ENCODE data around the gene SAP30BP. TPM values are rescaled to one million over a fixed set of nuclear protein-coding genes. Genes with fewer than 3 reads are reported as not detected.
A peak's percentile ranks its signal among the peaks of the same experiment; 100 is the strongest.

SAP30BP gene
- total RNA-seq, 1 donor from 2014 or later, result 58.6 TPM

DNA sequence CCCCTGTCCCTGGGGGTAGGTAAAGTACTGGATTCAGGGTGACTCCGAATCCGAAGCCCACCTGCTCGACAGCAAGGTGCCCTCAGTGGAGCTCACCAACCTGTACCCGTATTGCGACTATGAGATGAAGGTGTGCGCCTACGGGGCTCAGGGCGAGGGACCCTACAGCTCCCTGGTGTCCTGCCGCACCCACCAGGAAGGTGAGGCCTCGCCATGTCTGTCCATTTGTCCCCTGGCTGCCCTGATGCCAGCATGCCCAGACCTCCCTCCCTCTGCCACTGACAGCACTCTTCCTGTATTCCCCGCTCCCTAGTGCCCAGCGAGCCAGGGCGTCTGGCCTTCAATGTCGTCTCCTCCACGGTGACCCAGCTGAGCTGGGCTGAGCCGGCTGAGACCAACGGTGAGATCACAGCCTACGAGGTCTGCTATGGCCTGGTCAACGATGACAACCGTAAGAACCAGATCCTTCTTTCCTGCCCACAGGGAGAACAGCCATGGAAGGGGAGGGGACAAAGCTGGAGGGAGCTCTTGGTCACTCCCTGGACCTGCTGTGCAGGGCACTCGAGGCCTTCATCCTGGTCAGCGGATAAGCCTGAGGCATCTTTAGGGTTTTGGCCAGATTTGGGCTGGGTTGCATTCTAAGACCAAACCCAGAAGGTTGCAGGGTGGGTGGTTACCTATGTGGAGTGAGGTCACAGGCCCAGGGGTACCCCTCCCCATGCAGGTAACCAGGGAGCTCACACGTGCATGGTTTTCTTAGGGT lies 83.7 kb downstream of the SAP30BP start:
- TF ChIP-seq, protein P1, sequence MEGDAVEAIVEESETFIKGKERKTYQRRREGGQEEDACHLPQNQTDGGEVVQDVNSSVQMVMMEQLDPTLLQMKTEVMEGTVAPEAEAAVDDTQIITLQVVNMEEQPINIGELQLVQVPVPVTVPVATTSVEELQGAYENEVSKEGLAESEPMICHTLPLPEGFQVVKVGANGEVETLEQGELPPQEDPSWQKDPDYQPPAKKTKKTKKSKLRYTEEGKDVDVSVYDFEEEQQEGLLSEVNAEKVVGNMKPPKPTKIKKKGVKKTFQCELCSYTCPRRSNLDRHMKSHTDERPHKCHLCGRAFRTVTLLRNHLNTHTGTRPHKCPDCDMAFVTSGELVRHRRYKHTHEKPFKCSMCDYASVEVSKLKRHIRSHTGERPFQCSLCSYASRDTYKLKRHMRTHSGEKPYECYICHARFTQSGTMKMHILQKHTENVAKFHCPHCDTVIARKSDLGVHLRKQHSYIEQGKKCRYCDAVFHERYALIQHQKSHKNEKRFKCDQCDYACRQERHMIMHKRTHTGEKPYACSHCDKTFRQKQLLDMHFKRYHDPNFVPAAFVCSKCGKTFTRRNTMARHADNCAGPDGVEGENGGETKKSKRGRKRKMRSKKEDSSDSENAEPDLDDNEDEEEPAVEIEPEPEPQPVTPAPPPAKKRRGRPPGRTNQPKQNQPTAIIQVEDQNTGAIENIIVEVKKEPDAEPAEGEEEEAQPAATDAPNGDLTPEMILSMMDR (IDR thresholded peaks at IDR 0.05; ENCODE audit: insufficient read depth, low read length, poor library complexity, severe bottlenecking), result no peak
- no peaks in the 10 kb centered on the region for H3K36me3 ChIP-seq (ENCODE audit: control insufficient read depth, insufficient read depth, low read length)
- DNase-seq (ENCODE audit: low read depth), result no peak
- peaks cover 3% of the 10 kb centered on the region for H3K27me3 ChIP-seq (ENCODE audit: control insufficient read depth, insufficient read depth, low read length)
- no peak overlapping the region for H3K4me3 ChIP-seq (ENCODE audit: low read depth, low read length)

DNA sequence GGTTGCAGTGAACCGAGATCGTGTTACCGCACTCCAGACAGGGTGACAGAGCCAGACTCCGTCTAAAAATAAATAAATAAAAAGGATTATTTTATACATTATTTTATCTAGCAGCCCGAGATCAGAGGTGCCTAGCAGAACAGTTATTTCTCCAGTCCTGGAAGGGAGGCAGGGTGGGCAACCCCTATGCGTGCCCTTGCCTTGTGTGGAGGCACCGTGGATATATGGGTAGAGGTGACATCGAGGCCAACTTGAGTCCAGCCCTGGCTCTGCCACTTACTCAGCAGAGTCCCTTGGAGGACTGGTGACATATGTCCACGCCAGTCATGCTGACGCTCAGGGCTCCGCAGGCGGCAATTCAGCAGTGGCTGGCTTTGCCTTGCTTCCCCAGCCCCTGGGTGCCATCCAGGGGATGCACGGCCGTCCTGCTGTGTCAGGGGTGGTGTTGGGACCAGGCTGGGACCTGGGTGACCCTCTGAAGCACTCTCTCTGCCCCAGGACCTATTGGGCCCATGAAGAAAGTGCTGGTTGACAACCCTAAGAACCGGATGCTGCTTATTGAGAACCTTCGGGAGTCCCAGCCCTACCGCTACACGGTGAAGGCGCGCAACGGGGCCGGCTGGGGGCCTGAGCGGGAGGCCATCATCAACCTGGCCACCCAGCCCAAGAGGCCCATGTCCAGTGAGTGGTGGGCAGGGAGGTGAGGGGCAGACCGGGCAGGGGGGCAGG lies 84.7 kb downstream of the SAP30BP start:
- TF ChIP-seq, protein P1 (IDR thresholded peaks at IDR 0.05; ENCODE audit: insufficient read depth, low read length, poor library complexity, severe bottlenecking), result no peak
- H3K4me3 ChIP-seq (ENCODE audit: low read depth, low read length), result no peak overlapping the region
- no peak for DNase-seq (ENCODE audit: low read depth)
- no peaks in the 10 kb centered on the region for H3K36me3 ChIP-seq (ENCODE audit: control insufficient read depth, insufficient read depth, low read length)
- H3K27me3 ChIP-seq (ENCODE audit: control insufficient read depth, insufficient read depth, low read length), result peaks cover 3% of the 10 kb centered on the region

DNA sequence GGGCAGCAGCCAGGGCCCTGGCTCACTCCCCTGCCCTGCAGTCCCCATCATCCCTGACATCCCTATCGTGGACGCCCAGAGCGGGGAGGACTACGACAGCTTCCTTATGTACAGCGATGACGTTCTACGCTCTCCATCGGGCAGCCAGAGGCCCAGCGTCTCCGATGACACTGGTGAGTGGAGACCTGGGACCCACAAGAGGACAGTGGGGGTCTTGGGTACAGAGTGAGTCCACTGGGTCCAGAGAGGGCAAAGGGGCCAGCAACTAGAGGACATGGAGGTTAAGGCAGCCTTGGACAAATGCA lies 85.2 kb downstream of the SAP30BP start:
- TF ChIP-seq, protein P1 (IDR thresholded peaks at IDR 0.05; ENCODE audit: insufficient read depth, low read length, poor library complexity, severe bottlenecking), result no peak
- Histone ChIP-seq H3K36me3 (ENCODE audit: control insufficient read depth, insufficient read depth, low read length) (no peaks in the 10 kb centered on the region), H3K27me3 (ENCODE audit: control insufficient read depth, insufficient read depth, low read length) (peaks cover 3% of the 10 kb centered on the region), H3K4me3 (ENCODE audit: low read depth, low read length) (no peak overlapping the region)
- DNase-seq (ENCODE audit: low read depth), result no peak

DNA sequence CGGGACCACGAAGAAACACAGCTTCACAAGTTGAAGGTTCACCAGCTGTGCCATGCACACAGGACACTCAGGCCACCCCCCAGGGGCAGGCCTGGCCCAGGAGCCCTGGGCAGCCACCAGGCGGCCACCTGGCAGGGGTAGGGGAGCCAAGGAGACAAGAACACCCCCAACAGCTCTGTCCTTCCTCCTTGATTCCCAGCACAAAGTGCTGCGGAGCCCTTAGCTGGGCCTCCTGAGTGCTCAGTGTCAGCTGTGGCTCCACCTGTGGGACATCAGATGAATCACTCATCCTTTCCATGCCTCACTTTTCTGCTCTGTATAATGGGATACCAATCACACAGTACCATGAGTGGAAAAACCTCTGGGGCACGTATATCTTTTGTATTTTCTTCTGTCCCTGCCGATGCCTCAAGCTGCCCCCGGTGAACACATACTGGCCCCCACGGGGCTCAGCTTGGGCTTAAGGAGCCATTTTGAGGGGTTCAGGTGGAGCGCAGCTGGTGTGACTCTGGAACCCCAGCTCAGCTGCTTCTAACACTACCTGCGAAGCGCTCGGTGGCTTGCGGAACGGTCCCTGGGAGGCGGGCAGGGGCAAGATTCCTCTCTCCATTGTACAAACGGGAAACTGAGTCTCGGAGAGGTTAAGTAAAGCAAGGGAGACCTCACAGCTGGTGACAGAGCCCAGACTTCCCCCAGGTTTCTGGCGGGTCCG lies 85.8 kb downstream of the SAP30BP start:
- no peaks in the 10 kb centered on the region for H3K36me3 ChIP-seq (ENCODE audit: control insufficient read depth, insufficient read depth, low read length)
- TF ChIP-seq, protein P1 (IDR thresholded peaks at IDR 0.05; ENCODE audit: insufficient read depth, low read length, poor library complexity, severe bottlenecking), result no peak
- no peak for DNase-seq (ENCODE audit: low read depth)

DNA sequence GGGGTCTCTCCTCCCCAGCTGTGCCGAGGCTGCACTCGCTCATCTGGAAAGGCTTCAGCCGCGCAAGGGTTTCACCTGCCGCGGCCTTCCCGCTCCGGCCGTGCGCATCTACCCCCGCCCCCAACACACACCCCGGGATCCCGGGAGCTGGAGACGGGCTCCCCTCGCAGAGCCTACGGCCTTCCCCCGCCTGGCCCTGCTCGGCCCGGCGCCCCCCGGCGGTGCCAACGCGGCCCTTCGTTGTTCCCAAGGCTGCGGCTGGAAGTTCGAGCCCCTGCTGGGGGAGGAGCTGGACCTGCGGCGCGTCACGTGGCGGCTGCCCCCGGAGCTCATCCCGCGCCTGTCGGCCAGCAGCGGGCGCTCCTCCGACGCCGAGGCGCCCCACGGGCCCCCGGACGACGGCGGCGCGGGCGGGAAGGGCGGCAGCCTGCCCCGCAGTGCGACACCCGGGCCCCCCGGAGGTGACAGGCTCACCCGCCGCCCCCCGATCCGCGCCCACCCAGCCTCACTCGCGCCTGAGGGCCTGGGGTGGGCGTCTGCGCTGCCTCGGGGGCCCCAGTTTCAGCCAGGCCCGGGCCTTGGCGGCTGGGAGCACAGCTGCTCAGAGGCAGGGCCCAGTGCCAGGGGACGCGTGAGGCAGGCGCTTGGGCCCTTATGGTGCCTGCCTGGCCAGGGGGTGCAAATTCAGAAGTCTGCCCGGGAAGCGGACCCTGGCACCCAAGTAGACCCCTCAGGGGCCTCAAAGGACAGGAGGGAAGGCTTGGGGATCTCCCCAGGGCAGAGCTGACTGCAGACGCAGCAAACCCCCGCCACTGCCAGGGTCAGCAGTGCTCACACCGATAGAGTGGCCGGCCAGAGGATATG lies 86.6 kb downstream of the SAP30BP start:
- no peaks in the 10 kb centered on the region for H3K36me3 ChIP-seq (ENCODE audit: control insufficient read depth, insufficient read depth, low read length)
- H3K27me3 ChIP-seq (ENCODE audit: control insufficient read depth, insufficient read depth, low read length), result peaks cover 3% of the 10 kb centered on the region
- no peak for DNase-seq (ENCODE audit: low read depth)
- TF ChIP-seq, protein P1 (IDR thresholded peaks at IDR 0.05; ENCODE audit: insufficient read depth, low read length, poor library complexity, severe bottlenecking), result peak; percentile 28
- peak overlapping the region; percentile 39 for H3K4me3 ChIP-seq (ENCODE audit: low read depth, low read length)

More for the DNA sequence above, 85.8 kb downstream of the SAP30BP start:
- Histone ChIP-seq H3K27me3 (ENCODE audit: control insufficient read depth, insufficient read depth, low read length) (peaks cover 3% of the 10 kb centered on the region), H3K4me3 (ENCODE audit: low read depth, low read length) (peak overlapping the region; percentile 39)

All from kidney epithelial cell (primary cell).